ENCODE data around the gene HSPA4.
A peak's percentile ranks its signal among the peaks of the same experiment; 100 is the strongest.
"Not testable (repeated sequence)": the region's sequence is repeated elsewhere in the genome, so short reads cannot be mapped to it uniquely, and the experiment has no call there.

The HSPA4 gene

DNA sequence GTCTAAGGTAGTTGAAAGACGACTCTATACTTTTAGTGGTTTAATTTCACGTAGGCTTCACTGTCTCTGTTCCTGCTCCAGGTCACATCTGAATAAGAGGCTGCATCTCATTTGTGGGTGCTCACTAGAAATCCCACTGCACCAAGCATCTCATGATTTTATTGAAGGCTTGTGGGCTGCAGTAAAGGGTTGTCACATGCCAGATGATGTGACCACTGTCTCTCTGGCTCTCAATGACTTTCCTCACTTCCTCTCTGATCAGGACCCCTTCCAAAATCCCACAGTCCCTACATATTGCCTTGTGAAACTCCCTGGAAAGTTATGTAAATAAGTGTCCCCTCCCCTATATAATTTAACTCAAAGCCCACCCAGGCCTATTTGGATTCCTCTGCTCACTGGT is 16.6 kb upstream of the HSPA4 start:
- peaks cover 19% of the 10 kb centered on the region for H3K4me1 Mint-ChIP-seq (ENCODE audit: low read depth)
- no peaks in the 10 kb centered on the region for H3K27me3 Mint-ChIP-seq
- no peaks in the 10 kb centered on the region for H3K36me3 Mint-ChIP-seq (ENCODE audit: low read depth)
- H3K9me3 Mint-ChIP-seq = no peaks in the 10 kb centered on the region
- H3K4me3 Mint-ChIP-seq = no peak overlapping the region
- no peak overlapping the region for H3K27ac Mint-ChIP-seq
- intact Hi-C loops (cut with micrococcal nuclease) = no loop called here

DNA sequence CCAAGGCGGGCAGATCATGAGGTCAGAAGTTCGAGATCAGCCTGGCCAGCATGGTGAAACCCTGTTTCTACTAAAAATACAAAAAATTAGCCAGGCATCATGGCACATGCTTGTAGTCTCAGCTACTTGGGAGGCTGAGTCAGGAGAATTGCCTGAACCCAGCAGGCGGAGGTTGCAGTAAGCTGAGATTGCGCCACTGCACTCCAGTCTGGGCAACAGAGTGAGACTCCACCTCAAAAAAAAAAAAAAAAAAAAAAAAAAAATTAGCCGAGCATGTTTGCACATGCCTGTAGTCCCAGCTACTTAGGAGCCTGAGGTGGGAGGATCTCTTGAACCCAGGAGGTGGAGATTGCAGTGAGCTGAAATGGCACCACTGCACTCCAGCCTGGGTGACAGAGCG is 15.1 kb upstream of the HSPA4 start:
- H3K27ac Mint-ChIP-seq; H3K36me3 Mint-ChIP-seq (ENCODE audit: low read depth); intact Hi-C loops (cut with micrococcal nuclease); H3K9me3 Mint-ChIP-seq; H3K27me3 Mint-ChIP-seq; H3K4me3 Mint-ChIP-seq: not testable (repeated sequence)
- H3K4me1 Mint-ChIP-seq (ENCODE audit: low read depth) = peaks cover 25% of the 10 kb centered on the region

GRCh38 chr5:133041157-133041784 is 10.5 kb upstream of the HSPA4 start:
- no peak overlapping the region for H3K27ac Mint-ChIP-seq
- no peak overlapping the region for H3K4me3 Mint-ChIP-seq
- H3K4me1 Mint-ChIP-seq (ENCODE audit: low read depth) = peaks cover 6% of the 10 kb centered on the region
- no peaks in the 10 kb centered on the region for H3K36me3 Mint-ChIP-seq (ENCODE audit: low read depth)
- no peaks in the 10 kb centered on the region for H3K27me3 Mint-ChIP-seq
- no peaks in the 10 kb centered on the region for H3K9me3 Mint-ChIP-seq
- intact Hi-C loops (cut with micrococcal nuclease) = no loop called here

DNA sequence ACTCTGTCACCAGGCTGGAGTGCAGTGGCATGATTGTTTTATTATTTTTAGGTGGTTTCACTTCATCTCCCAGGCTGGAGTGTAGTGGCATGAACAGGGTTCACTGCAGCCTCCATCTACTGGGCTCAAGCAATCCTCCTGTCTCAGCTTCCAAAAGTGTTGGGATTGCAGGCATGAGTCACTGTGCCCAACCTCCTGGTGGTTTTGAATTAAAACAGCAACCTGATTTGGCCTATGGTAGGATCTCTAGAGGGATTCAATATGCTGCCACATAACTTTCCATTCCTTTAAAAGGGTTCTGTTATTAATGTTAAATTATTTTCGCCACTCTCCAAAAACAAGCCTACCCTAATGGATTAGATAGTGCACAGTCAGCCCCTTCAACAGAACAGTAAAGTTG is 9.9 kb upstream of the HSPA4 start:
- Mint-ChIP-seq H3K4me1 (ENCODE audit: low read depth) (peaks cover 13% of the 10 kb centered on the region), H3K36me3 (ENCODE audit: low read depth) (no peaks in the 10 kb centered on the region), H3K4me3 (no peak overlapping the region), H3K27me3 (peaks cover under 1% of the 10 kb centered on the region), H3K9me3 (no peaks in the 10 kb centered on the region), H3K27ac (no peak overlapping the region)
- intact Hi-C loops (cut with micrococcal nuclease) = no loop called here

GRCh38 chr5:133046560-133046959 is 5.3 kb upstream of the HSPA4 start:
- Mint-ChIP-seq H3K4me1 (ENCODE audit: low read depth) (peaks cover 20% of the 10 kb centered on the region), H3K27ac (peak overlapping the region; percentile 57), H3K27me3 (peaks cover 10% of the 10 kb centered on the region)
- H3K36me3 Mint-ChIP-seq (ENCODE audit: low read depth); H3K9me3 Mint-ChIP-seq; H3K4me3 Mint-ChIP-seq; intact Hi-C loops (cut with micrococcal nuclease): not testable (repeated sequence)

GRCh38 chr5:133047404-133047803 is 4.4 kb upstream of the HSPA4 start:
- H3K27me3 Mint-ChIP-seq = peaks cover 10% of the 10 kb centered on the region
- H3K9me3 Mint-ChIP-seq = no peaks in the 10 kb centered on the region
- intact Hi-C loops (cut with micrococcal nuclease) = no loop called here
- peak overlapping the region; percentile 57 for H3K27ac Mint-ChIP-seq
- H3K36me3 Mint-ChIP-seq (ENCODE audit: low read depth) = peaks cover 17% of the 10 kb centered on the region
- H3K4me3 Mint-ChIP-seq = no peak overlapping the region
- H3K4me1 Mint-ChIP-seq (ENCODE audit: low read depth) = peaks cover 20% of the 10 kb centered on the region

- Mint-ChIP-seq H3K4me1 (ENCODE audit: low read depth) (peaks cover 29% of the 10 kb centered on the region), H3K36me3 (ENCODE audit: low read depth) (peaks cover 30% of the 10 kb centered on the region), H3K27me3 (peaks cover 10% of the 10 kb centered on the region), H3K9me3 (no peaks in the 10 kb centered on the region), H3K27ac (no peak overlapping the region), H3K4me3 (no peak overlapping the region)
- intact Hi-C loops (cut with micrococcal nuclease) = no loop called here
Observed at GRCh38 chr5:133048993-133049725, 2.7 kb upstream of the HSPA4 start.

GRCh38 chr5:133049726-133050048 is 2.1 kb upstream of the HSPA4 start:
- H3K27me3 Mint-ChIP-seq = peaks cover 10% of the 10 kb centered on the region
- intact Hi-C loops (cut with micrococcal nuclease) = no loop called here
- H3K4me1 Mint-ChIP-seq (ENCODE audit: low read depth) = peaks cover 35% of the 10 kb centered on the region
- H3K27ac Mint-ChIP-seq = no peak overlapping the region
- no peak overlapping the region for H3K4me3 Mint-ChIP-seq
- peaks cover 30% of the 10 kb centered on the region for H3K36me3 Mint-ChIP-seq (ENCODE audit: low read depth)
- H3K9me3 Mint-ChIP-seq = no peaks in the 10 kb centered on the region

- Mint-ChIP-seq H3K9me3 (no peaks in the 10 kb centered on the region), H3K27ac (peak overlapping the region; percentile 99), H3K36me3 (ENCODE audit: low read depth) (peaks cover 34% of the 10 kb centered on the region), H3K4me3 (peak overlapping the region; percentile 93), H3K4me1 (ENCODE audit: low read depth) (peaks cover 39% of the 10 kb centered on the region), H3K27me3 (peaks cover 10% of the 10 kb centered on the region)
- intact Hi-C loops (cut with micrococcal nuclease) = no loop called here
Observed at GRCh38 chr5:133050521-133050920, 1.3 kb upstream of the HSPA4 start.

DNA sequence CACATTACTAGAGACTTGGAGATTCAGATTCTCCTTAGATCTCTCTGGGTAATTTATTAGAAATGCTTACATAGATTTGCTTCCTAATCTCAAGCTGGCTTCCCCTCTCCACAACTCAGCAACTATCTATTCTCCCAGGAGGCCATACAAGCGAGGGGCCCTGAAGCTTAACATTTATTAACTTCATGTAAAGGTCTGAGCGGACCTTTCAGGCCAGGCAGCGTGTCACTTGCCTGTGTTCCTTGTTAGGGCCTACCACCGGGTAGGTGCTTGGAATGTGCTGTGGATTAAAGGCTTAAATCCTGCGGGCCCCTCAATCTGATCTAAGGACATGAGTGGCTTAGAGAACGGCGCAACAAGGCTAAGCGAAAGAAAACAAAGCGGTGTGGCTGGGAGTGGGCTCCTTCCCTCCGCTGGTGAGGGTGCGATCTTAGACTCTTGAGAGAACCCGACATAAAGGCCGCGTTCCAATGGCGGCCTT is 712 bp upstream of the HSPA4 start:
- intact Hi-C loops (cut with micrococcal nuclease) = no loop called here
- H3K9me3 Mint-ChIP-seq = no peaks in the 10 kb centered on the region
- H3K27ac Mint-ChIP-seq = peak overlapping the region; percentile 99
- peaks cover 10% of the 10 kb centered on the region for H3K27me3 Mint-ChIP-seq
- H3K4me1 Mint-ChIP-seq (ENCODE audit: low read depth) = peaks cover 44% of the 10 kb centered on the region
- peak overlapping the region; percentile 93 for H3K4me3 Mint-ChIP-seq
- peaks cover 40% of the 10 kb centered on the region for H3K36me3 Mint-ChIP-seq (ENCODE audit: low read depth)

DNA sequence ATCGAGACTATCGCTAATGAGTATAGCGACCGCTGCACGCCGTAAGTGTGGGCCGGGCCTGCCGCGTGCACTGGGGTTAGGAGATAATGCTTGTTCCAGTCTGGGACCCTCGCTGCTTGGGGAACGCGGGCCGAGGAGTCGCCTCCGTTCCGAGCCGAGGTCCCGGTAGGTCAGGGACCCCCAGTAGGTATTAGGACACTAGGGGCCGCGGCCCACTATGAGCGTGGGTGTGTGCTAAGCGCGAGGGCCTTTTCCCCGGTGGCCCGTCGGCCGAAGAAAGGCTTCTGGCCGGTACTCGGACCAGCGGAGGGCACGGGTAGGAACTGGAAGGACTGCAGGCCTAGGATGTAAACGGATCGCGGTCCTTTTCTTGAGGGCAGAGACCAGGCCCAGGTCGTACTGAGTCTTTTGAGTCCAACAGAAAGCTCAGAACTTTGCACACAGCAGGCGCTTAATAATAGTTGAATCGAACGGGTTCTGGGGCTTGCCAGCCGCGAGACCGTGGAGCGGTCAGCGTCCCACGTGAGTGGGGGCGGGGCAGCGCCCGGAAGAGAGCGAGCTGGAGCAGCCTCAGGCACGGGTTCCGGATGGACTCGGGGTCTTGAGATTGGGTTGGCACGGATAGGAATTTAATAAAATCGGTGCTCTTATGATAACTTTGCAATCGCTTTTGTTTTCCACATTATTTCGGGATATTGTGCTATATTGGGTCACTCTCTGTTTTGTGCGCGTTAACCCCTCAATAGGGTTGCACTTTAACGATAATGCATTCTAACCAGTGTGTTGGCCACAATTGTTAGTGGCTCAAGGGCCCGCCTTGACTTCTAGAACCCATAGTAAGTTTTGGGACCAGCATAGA is 733 bp downstream of the HSPA4 start:
- no peaks in the 10 kb centered on the region for H3K9me3 Mint-ChIP-seq
- peaks cover 38% of the 10 kb centered on the region for H3K4me1 Mint-ChIP-seq (ENCODE audit: low read depth)
- peak overlapping the region; percentile 99 for H3K27ac Mint-ChIP-seq
- intact Hi-C loops (cut with micrococcal nuclease) = loop anchor here (1.0 kb wide), 2 partner anchors 26 to 89 kb away; partner anchors contain the start of genes AFF4 and ZCCHC10
- peaks cover 8% of the 10 kb centered on the region for H3K27me3 Mint-ChIP-seq
- H3K4me3 Mint-ChIP-seq = peak overlapping the region; percentile 93
- H3K36me3 Mint-ChIP-seq (ENCODE audit: low read depth) = peaks cover 41% of the 10 kb centered on the region

GRCh38 chr5:133053448-133053847 is 1.6 kb downstream of the HSPA4 start:
- H3K9me3 Mint-ChIP-seq = no peaks in the 10 kb centered on the region
- peak overlapping the region; percentile 99 for H3K27ac Mint-ChIP-seq
- H3K4me3 Mint-ChIP-seq = peak overlapping the region; percentile 93
- peaks cover 41% of the 10 kb centered on the region for H3K36me3 Mint-ChIP-seq (ENCODE audit: low read depth)
- H3K27me3 Mint-ChIP-seq = peaks cover 3% of the 10 kb centered on the region
- intact Hi-C loops (cut with micrococcal nuclease) = no loop called here
- peaks cover 47% of the 10 kb centered on the region for H3K4me1 Mint-ChIP-seq (ENCODE audit: low read depth)

- no peak overlapping the region for H3K27ac Mint-ChIP-seq
- H3K9me3 Mint-ChIP-seq = no peaks in the 10 kb centered on the region
- H3K4me3 Mint-ChIP-seq = no peak overlapping the region
- H3K36me3 Mint-ChIP-seq (ENCODE audit: low read depth) = peaks cover 41% of the 10 kb centered on the region
- intact Hi-C loops (cut with micrococcal nuclease) = no loop called here
- H3K27me3 Mint-ChIP-seq = no peaks in the 10 kb centered on the region
- peaks cover 48% of the 10 kb centered on the region for H3K4me1 Mint-ChIP-seq (ENCODE audit: low read depth)
Observed at GRCh38 chr5:133054697-133055471, 3.1 kb downstream of the HSPA4 start.
